ENCODE results near the gene RABGAP1L.

DNA sequence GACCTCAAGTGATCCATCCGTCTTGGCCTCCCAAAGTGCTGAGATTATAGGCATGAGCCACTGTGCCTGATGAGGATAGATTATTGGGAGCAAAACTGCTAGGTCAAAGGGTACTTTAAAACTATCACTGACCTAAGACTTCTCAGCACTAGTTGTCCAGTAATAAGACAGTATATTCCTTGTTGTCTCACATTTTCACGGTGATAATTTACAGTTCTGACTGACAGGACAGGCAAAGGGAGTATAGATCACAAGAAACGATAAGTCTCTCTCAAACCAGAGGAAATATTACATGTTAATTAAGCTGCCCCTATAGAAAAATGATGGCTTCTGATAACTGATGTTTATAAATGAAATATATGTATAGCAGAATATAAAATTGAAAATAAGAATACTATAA lies 860.2 kb downstream of the RABGAP1L start:
- TF ChIP-seq POLR2A (IDR thresholded peaks at IDR 0.05; ENCODE audit: low read depth, low read length): no peak
- TF ChIP-seq PAX5 (IDR thresholded peaks at IDR 0.05; ENCODE audit: insufficient read depth, low read length, severe bottlenecking): no peak
